GM12878 (cell line): Measurements from ENCODE around the gene FARS2. TPM values are rescaled to one million over a fixed set of nuclear protein-coding genes. Genes with fewer than 3 reads are reported as not detected.

Experiments used
- ATAC-seq: fragments of 200-7000 bp; cut with Tn5 transposase; 3 replicates; pipeline ENCODE4 v1.9.1; 2020; ENCODE audit warnings: mild to moderate bottlenecking, moderate library complexity
- BruUV-seq: library from RNA; stranded (reverse); fragments of 400-500 nt; replicated peaks from 2 replicates; lab custom pipeline; 2021; lab: Mats Ljungman, UMichigan
- CTCF ChIA-PET: fragments of 300-600 bp; sonication (Branson Sonifier 250); formaldehyde crosslinking; extraction: SDS; loops from one replicate; lab custom pipeline; 2021; ENCODE audit warnings: inconsistent platforms; lab: Yijun Ruan, JAX
- POLR2A ChIA-PET: fragments of 350-600 bp; formaldehyde crosslinking; extraction: SDS; loops from one replicate; lab custom pipeline; 2021; ENCODE audit warnings: inconsistent platforms; lab: Charles Lee
- RAD21 ChIA-PET: fragments of 300-600 bp; sonication (Branson Sonifier 250); formaldehyde crosslinking; loops from one replicate; lab custom pipeline; 2023; ENCODE audit warnings: antibody characterized with exemption; ENCODE audit not compliant: unreplicated experiment; lab: Charles Lee
- SMC1A ChIA-PET: fragments of 300-600 bp; sonication (Branson Sonifier 250); formaldehyde crosslinking; loops from one replicate; lab custom pipeline; 2023; ENCODE audit not compliant: unreplicated experiment, uncharacterized antibody; lab: Charles Lee
- DNase-seq: peaks from one replicate; pipeline ENCODE4 v3.0.0-alpha.2; 2011; ENCODE audit warnings: low read depth, low spot score
- FAIRE-seq: peaks from 3 replicates; lab custom pipeline; 2011; peaks lifted over from hg19 to GRCh38; lab: Jason Lieb, UNC
- H2AFZ ChIP-seq: 2 replicates; pipeline ENCODE4 v1.6.0; 2011; ENCODE audit warnings: low read depth, low read length, control low read depth; ENCODE audit not compliant: control insufficient read depth
- H3K27ac ChIP-seq: 2 replicates; pipeline ENCODE4 v1.5.1; 2011; ENCODE audit warnings: control low read depth; ENCODE audit not compliant: control insufficient read depth, insufficient read depth
- H3K27me3 ChIP-seq, 2 experiments: replicated peaks in 1 of 2; 2 replicates each; pipeline versions ENCODE4 v1.6.0 to v1.6.1; 2011; ENCODE audit warnings: low read length in 1 of 2; ENCODE audit not compliant: control insufficient read depth in 2 of 2, insufficient read depth in 2 of 2
- H3K36me3 ChIP-seq, 2 experiments: 2 replicates each; pipeline ENCODE4 v1.5.1; 2011; ENCODE audit warnings: low read length in 1 of 2; ENCODE audit not compliant: control insufficient read depth in 2 of 2, insufficient read depth in 2 of 2
- H3K4me1 ChIP-seq: 2 replicates; pipeline ENCODE4 v1.6.1; 2011; ENCODE audit warnings: mild to moderate bottlenecking, low read length, moderate library complexity, mixed read lengths; ENCODE audit not compliant: control insufficient read depth, insufficient read depth
- H3K4me2 ChIP-seq: 2 replicates; pipeline ENCODE4 v1.6.0; 2011; ENCODE audit warnings: control low read depth; ENCODE audit not compliant: control insufficient read depth, insufficient read depth
- H3K4me3 ChIP-seq: fragments of 200-600 bp; sonication (generic); 2 replicates; pipeline ENCODE4 v1.5.1; 2016
- H3K79me2 ChIP-seq: 2 replicates; pipeline ENCODE4 v1.6.0; 2011; ENCODE audit warnings: low read length; ENCODE audit not compliant: control insufficient read depth, insufficient read depth
- H3K9ac ChIP-seq: 2 replicates; pipeline ENCODE4 v1.8.0; 2011; ENCODE audit warnings: low read length, control low read depth, mixed read lengths; ENCODE audit not compliant: control insufficient read depth, insufficient read depth
- H3K9me3 ChIP-seq: replicated peaks from 3 replicates; pipeline ENCODE4 v1.5.1; 2011; ENCODE audit warnings: mild to moderate bottlenecking, low read length; ENCODE audit not compliant: control insufficient read depth, insufficient read depth
- H4K20me1 ChIP-seq: 2 replicates; pipeline ENCODE4 v1.6.0; 2011; ENCODE audit not compliant: control insufficient read depth, insufficient read depth
- BCL3 ChIP-seq: IDR thresholded peaks from 2 replicates; pipeline ENCODE4 v1.6.1; 2011; ENCODE audit warnings: borderline replicate concordance, low read depth, mild to moderate bottlenecking, moderate library complexity, low read length; ENCODE audit not compliant: insufficient read depth, poor library complexity, severe bottlenecking
- E4F1 ChIP-seq: fragments of 450-650 bp; IDR thresholded peaks from 2 replicates; pipeline ENCODE4 v1.6.1; 2018; ENCODE audit warnings: borderline replicate concordance, mild to moderate bottlenecking; ENCODE audit not compliant: partially characterized antibody
- HDGF ChIP-seq: fragments of 450-650 bp; IDR thresholded peaks from 2 replicates; pipeline ENCODE4 v1.6.1; 2016; ENCODE audit warnings: antibody characterized with exemption
- MEF2B ChIP-seq: fragments of 450-650 bp; IDR thresholded peaks from 2 replicates; pipeline ENCODE4 v1.6.1; 2018; ENCODE audit warnings: mild to moderate bottlenecking, moderate library complexity; ENCODE audit not compliant: partially characterized antibody, poor library complexity, severe bottlenecking
- PAX8 ChIP-seq: fragments of 450-650 bp; IDR thresholded peaks from 2 replicates; pipeline ENCODE4 v1.6.1; 2017; ENCODE audit warnings: mild to moderate bottlenecking, moderate library complexity
- POLR2A ChIP-seq: IDR thresholded peaks from 2 replicates; pipeline ENCODE4 v1.6.1; 2011; ENCODE audit warnings: low read depth, mild to moderate bottlenecking, low read length
- RELB ChIP-seq: fragments of 450-650 bp; IDR thresholded peaks from 2 replicates; pipeline ENCODE4 v1.6.1; 2017; ENCODE audit warnings: low read depth, mild to moderate bottlenecking, moderate library complexity
- YY1 ChIP-seq: IDR thresholded peaks from 2 replicates; pipeline ENCODE4 v1.6.1; 2011; ENCODE audit warnings: low read depth, mild to moderate bottlenecking, low read length
- ZNF217 ChIP-seq: fragments of 450-650 bp; IDR thresholded peaks from 2 replicates; pipeline ENCODE4 v1.6.1; 2017; ENCODE audit warnings: antibody characterized with exemption, mild to moderate bottlenecking
- WGBS: methylation state at CpG from one replicate; pipeline ENCODE4 v1.1.6; 2016; ENCODE audit warnings: low lambda C conversion rate; ENCODE audit not compliant: insufficient replicate concordance, insufficient coverage; ENCODE audit errors: missing lambda C conversion rate; 5-methylcytosine and 5-hydroxymethylcytosine counted together
- in situ Hi-C: fragments of 300-500 bp; cut with MboI; formaldehyde crosslinking; loops from 9 replicates; pipeline ENCODE4 v1.14.3; 2018; ENCODE audit warnings: mixed read lengths
- intact Hi-C: fragments of 100-400 bp; cut with micrococcal nuclease; formaldehyde crosslinking; loops from one replicate; pipeline ENCODE4 v1.14.2; 2022; ENCODE audit not compliant: unreplicated experiment
- polyA plus RNA-seq, 11 experiments: library from polyadenylated mRNA; depleted of rRNA in 4 of 11; unstranded in 6 of 11; stranded (reverse) in 5 of 11; fragments of >200 nt; fragmentation: Nextera tagmentation in 4 of 11; fragmentation: Illumina TruSeq in 1 of 11; extraction: Ambion mirVana in 4 of 11; extraction: Trizol in 1 of 11; gene quantifications; 1 replicate in 1 of 11; 2 replicates in 10 of 11; pipeline versions ENCODE4 v1.2.1 to v1.2.3, GENCODE V29; 2011 to 2016; ENCODE audit warnings: inconsistent platforms in 2 of 11, missing spikeins in 2 of 11, low read depth in 1 of 11
- total RNA-seq, 4 experiments: library from RNA; depleted of rRNA in 3 of 4; stranded (reverse); fragments of >200 nt in 3 of 4; fragmentation: Illumina TruSeq in 1 of 4; extraction: Trizol in 1 of 4; gene quantifications; 2 replicates each; pipeline versions ENCODE4 v1.2.1 to v1.2.3, GENCODE V29; 2013 to 2021

FARS2 gene
- total and polyA plus RNA-seq, 10 of the 15 experiments (the other 5 are each of a cell fraction or from before 2014, with no cell fraction given): 16.8 to 46.7 (median 25.6) TPM

- TF ChIP-seq YY1: no peak
- no peak for TF ChIP-seq E4F1
- TF ChIP-seq, all 136 proteins: peak for 0
Observed at GRCh38 chr6:5776104-5776503, 514.8 kb downstream of the FARS2 start (continued).

GRCh38 chr6:5776706-5777390 is 515.5 kb downstream of the FARS2 start:
- RAD21 ChIA-PET: no interaction called here
- H3K27me3 ChIP-seq: no peaks in the 10 kb centered on the region
- no peak overlapping the region for H3K4me3 ChIP-seq
- H3K79me2 ChIP-seq: no peaks in the 10 kb centered on the region
- DNase-seq (no peak), FAIRE-seq (no peak), ATAC-seq (no peak)
- H3K9ac ChIP-seq: no peak overlapping the region
- H3K36me3 ChIP-seq: no peaks in the 10 kb centered on the region; a peak in 1 of 4 replicates
- no peak overlapping the region for H2AFZ ChIP-seq
- BruUV-seq: no TSS peak
- SMC1A ChIA-PET: interaction anchor here (0.9 to 1.5 kb wide), 2 partner anchors 115 to 305 kb away, joined by 3 to 6 read pairs; no protein-coding TSS in a partner anchor
- H3K9me3 ChIP-seq: no peaks in the 10 kb centered on the region
- in situ Hi-C loops (no loop called here), intact Hi-C loops (no loop called here)
- 90% methylated on average over 12 of the region's 12 CpGs for WGBS
- H3K4me1 ChIP-seq: peaks cover 10% of the 10 kb centered on the region
- no peaks in the 10 kb centered on the region for H4K20me1 ChIP-seq
- POLR2A ChIA-PET: no interaction called here
- H3K4me2 ChIP-seq: no peak overlapping the region
- H3K27ac ChIP-seq: no peak overlapping the region
- CTCF ChIA-PET: no interaction called here
- TF ChIP-seq RELB (no peak), BCL3 (no peak), ZNF217 (no peak), PAX8 (no peak), POLR2A (no peak), HDGF (no peak), MEF2B (no peak)
